Sigmoid colon (tissue), 4 donors: ENCODE measurements around the gene HPGD.

Experiments used
- EP300 ChIP-seq, 4 donors: sonication (generic); formaldehyde crosslinking; IDR thresholded peaks; one replicate each; pipeline ENCODE4 v1.6.1; 2017; ENCODE audit warnings: antibody characterized with exemption in 4 of 4
- POLR2A ChIP-seq, 2 donors: fragments of 450-650 bp; IDR thresholded peaks; one replicate each; pipeline ENCODE4 v1.6.1; 2016; ENCODE audit warnings: antibody characterized with exemption in 2 of 2, mild to moderate bottlenecking in 2 of 2, moderate library complexity in 2 of 2
- TF ChIP-seq, protein P1 (sequence below), 4 experiments: fragments of 450-650 bp in 3 of 4; fragments of 200-600 bp in 1 of 4; IDR thresholded peaks; one replicate each; pipeline ENCODE4 v1.5.1; 2016 to 2019; ENCODE audit warnings: antibody characterized with exemption in 4 of 4, mild to moderate bottlenecking in 3 of 4, moderate library complexity in 2 of 4

DNA sequence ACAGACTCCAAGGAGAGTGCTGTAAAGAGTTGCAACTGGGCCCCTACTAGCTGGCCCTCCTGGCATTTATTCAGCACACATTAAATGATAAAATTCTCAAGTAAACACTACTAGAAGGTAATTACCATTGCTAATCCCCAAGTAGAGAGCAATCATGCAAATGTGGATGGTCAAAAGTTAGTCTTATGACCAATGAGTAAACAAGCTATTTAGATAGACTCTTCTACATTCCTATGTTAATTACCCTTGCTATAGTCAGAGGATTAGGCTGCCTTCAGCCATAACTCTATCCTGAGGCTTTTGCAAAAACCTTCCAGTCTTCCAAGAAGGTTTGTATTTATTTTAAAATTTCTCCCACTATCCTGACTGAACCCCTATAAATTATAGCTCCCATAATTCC, 28.3 kb upstream of the HPGD start:
- TF ChIP-seq POLR2A (IDR thresholded peaks at IDR 0.05) = no peak
- TF ChIP-seq, protein P1, sequence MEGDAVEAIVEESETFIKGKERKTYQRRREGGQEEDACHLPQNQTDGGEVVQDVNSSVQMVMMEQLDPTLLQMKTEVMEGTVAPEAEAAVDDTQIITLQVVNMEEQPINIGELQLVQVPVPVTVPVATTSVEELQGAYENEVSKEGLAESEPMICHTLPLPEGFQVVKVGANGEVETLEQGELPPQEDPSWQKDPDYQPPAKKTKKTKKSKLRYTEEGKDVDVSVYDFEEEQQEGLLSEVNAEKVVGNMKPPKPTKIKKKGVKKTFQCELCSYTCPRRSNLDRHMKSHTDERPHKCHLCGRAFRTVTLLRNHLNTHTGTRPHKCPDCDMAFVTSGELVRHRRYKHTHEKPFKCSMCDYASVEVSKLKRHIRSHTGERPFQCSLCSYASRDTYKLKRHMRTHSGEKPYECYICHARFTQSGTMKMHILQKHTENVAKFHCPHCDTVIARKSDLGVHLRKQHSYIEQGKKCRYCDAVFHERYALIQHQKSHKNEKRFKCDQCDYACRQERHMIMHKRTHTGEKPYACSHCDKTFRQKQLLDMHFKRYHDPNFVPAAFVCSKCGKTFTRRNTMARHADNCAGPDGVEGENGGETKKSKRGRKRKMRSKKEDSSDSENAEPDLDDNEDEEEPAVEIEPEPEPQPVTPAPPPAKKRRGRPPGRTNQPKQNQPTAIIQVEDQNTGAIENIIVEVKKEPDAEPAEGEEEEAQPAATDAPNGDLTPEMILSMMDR (IDR thresholded peaks at IDR 0.05) = no peak
- no peak for TF ChIP-seq EP300 (IDR thresholded peaks at IDR 0.05)
